ENCODE data around the gene KDM6A. TPM values are rescaled to one million over a fixed set of nuclear protein-coding genes. Genes with fewer than 3 reads are reported as not detected.
"Not testable (repeated sequence)": the region's sequence is repeated elsewhere in the genome, so short reads cannot be mapped to it uniquely, and the experiment has no call there.

Gene KDM6A
- polyA plus RNA-seq, 6 donors from 2014 or later, result 7.5 to 22.4 (median 18.5) TPM

GRCh38 chrX:45063319-45064095 is 190.5 kb downstream of the KDM6A start:
- ATAC-seq (ENCODE audit: low read depth in 2 of 2), result no peak
- Mint-ChIP-seq H3K4me3 (peak overlapping the region in 1 of 8 donors; percentile 0), H3K4me1 (peaks cover under 1 to 11% (median 8%) of the 10 kb centered on the region in 3 donors), H3K27ac (peak overlapping the region in 1 of 6 donors; percentile 46), H3K36me3 (peaks cover 21 to 30% of the 10 kb centered on the region in 2 donors), H3K9me3 (peaks cover 0 to under 1% (median 0%) of the 10 kb centered on the region in 7 donors), H3K27me3 (no peaks in the 10 kb centered on the region)
- no peak for DNase-seq

- ATAC-seq (ENCODE audit: low read depth in 2 of 2), result no peak
- no peak overlapping the region for H3K4me3 Mint-ChIP-seq
Measured at GRCh38 chrX:45068569-45068968, 195.6 kb downstream of the KDM6A start.

GRCh38 chrX:45070116-45071007 is 197.4 kb downstream of the KDM6A start:
- peaks cover 37 to 54% (median 42%) of the 10 kb centered on the region in 3 donors for H3K4me1 Mint-ChIP-seq
- ATAC-seq (ENCODE audit: low read depth in 2 of 2), result peak; percentile 38 to 51
- H3K4me3 Mint-ChIP-seq, result peak overlapping the region in 6 of 8 donors; percentile 11 to 74 (median 50)
- H3K27me3 Mint-ChIP-seq, result no peaks in the 10 kb centered on the region
- peaks cover 0 to 5% (median 2%) of the 10 kb centered on the region in 7 donors for H3K9me3 Mint-ChIP-seq
- DNase-seq, result peak; percentile 19
- H3K36me3 Mint-ChIP-seq, result peaks cover 14 to 20% of the 10 kb centered on the region in 2 donors
- H3K27ac Mint-ChIP-seq, result peak overlapping the region in 5 of 6 donors; percentile 34 to 87 (median 50)

More at GRCh38 chrX:45068569-45068968, 195.6 kb downstream of the KDM6A start:
- DNase-seq, result no peak
- Mint-ChIP-seq H3K27ac (peak overlapping the region; percentile 51 to 91 (median 81)), H3K9me3 (peaks cover 0 to 5% (median 2%) of the 10 kb centered on the region in 7 donors), H3K4me1 (peaks cover 27 to 42% (median 40%) of the 10 kb centered on the region in 3 donors), H3K27me3 (no peaks in the 10 kb centered on the region), H3K36me3 (peaks cover 20 to 30% of the 10 kb centered on the region in 2 donors)

GRCh38 chrX:45073011-45073410 is 200.0 kb downstream of the KDM6A start:
- Mint-ChIP-seq H3K4me3 (peak overlapping the region in 3 of 8 donors; percentile 42 to 45 (median 44)), H3K36me3 (peaks cover 7 to 23% of the 10 kb centered on the region in 2 donors), H3K27ac (peak overlapping the region in 1 of 6 donors; percentile 44), H3K4me1 (peaks cover 39 to 62% (median 44%) of the 10 kb centered on the region in 3 donors)
- H3K9me3 Mint-ChIP-seq; ATAC-seq (ENCODE audit: low read depth in 2 of 2); DNase-seq; H3K27me3 Mint-ChIP-seq: not testable (repeated sequence)

GRCh38 chrX:45077748-45078424 is 204.9 kb downstream of the KDM6A start:
- DNase-seq, result peak; percentile 8
- Mint-ChIP-seq H3K27ac (peak overlapping the region in 2 of 6 donors; percentile 3 to 46), H3K27me3 (no peaks in the 10 kb centered on the region), H3K9me3 (peaks cover 0 to 2% (median 0%) of the 10 kb centered on the region in 7 donors), H3K4me3 (peak overlapping the region in 7 of 8 donors; percentile 1 to 70 (median 36)), H3K4me1 (peaks cover 19 to 31% (median 27%) of the 10 kb centered on the region in 3 donors), H3K36me3 (peaks cover 8 to 16% of the 10 kb centered on the region in 2 donors)
- ATAC-seq (ENCODE audit: low read depth in 2 of 2), result peak; percentile 74 to 78

- peaks cover 8 to 29% of the 10 kb centered on the region in 2 donors for H3K36me3 Mint-ChIP-seq
- no peak overlapping the region for H3K4me3 Mint-ChIP-seq
- H3K27me3 Mint-ChIP-seq, result no peaks in the 10 kb centered on the region
- H3K9me3 Mint-ChIP-seq, result no peaks in the 10 kb centered on the region
- no peak for DNase-seq
- H3K4me1 Mint-ChIP-seq, result peaks cover 0 to 5% (median 0%) of the 10 kb centered on the region in 3 donors
- ATAC-seq (ENCODE audit: low read depth in 2 of 2), result no peak
- peak overlapping the region in 1 of 6 donors; percentile 76 for H3K27ac Mint-ChIP-seq
Measured at GRCh38 chrX:45083314-45083713, 210.3 kb downstream of the KDM6A start.

GRCh38 chrX:45110494-45110893 is 237.5 kb downstream of the KDM6A start:
- Mint-ChIP-seq H3K27me3 (no peaks in the 10 kb centered on the region), H3K4me3 (no peak overlapping the region), H3K4me1 (no peaks in the 10 kb centered on the region), H3K27ac (no peak overlapping the region), H3K36me3 (peaks cover 11 to 39% of the 10 kb centered on the region in 2 donors), H3K9me3 (peaks cover 1 to 8% (median 5%) of the 10 kb centered on the region in 7 donors)
- ATAC-seq (ENCODE audit: low read depth in 2 of 2) (no peak), DNase-seq (no peak)

- no peaks in the 10 kb centered on the region for H3K4me1 Mint-ChIP-seq
- H3K9me3 Mint-ChIP-seq, result peaks cover 4 to 35% (median 12%) of the 10 kb centered on the region in 7 donors
- H3K36me3 Mint-ChIP-seq, result peaks cover 18 to 20% of the 10 kb centered on the region in 2 donors
- no peak overlapping the region for H3K27ac Mint-ChIP-seq
- DNase-seq, result no peak
- H3K27me3 Mint-ChIP-seq, result peaks cover 0 to 6% (median 0%) of the 10 kb centered on the region in 3 donors
- no peak for ATAC-seq (ENCODE audit: low read depth in 2 of 2)
- H3K4me3 Mint-ChIP-seq, result no peak overlapping the region
Measured at GRCh38 chrX:45126158-45126557, 253.2 kb downstream of the KDM6A start.

- H3K9me3 Mint-ChIP-seq, result peaks cover 7 to 40% (median 16%) of the 10 kb centered on the region in 7 donors
- DNase-seq (no peak), ATAC-seq (ENCODE audit: low read depth in 2 of 2) (no peak)
- peaks cover 0 to 6% (median 0%) of the 10 kb centered on the region in 3 donors for H3K27me3 Mint-ChIP-seq
- no peak overlapping the region for H3K27ac Mint-ChIP-seq
- no peak overlapping the region for H3K4me3 Mint-ChIP-seq
- H3K4me1 Mint-ChIP-seq, result no peaks in the 10 kb centered on the region
- H3K36me3 Mint-ChIP-seq, result peaks cover 20 to 24% of the 10 kb centered on the region in 2 donors
Measured at GRCh38 chrX:45128896-45129454, 256.0 kb downstream of the KDM6A start.

- H3K27ac Mint-ChIP-seq, result peak overlapping the region in 1 of 6 donors; percentile 30
- peaks cover 14 to 15% of the 10 kb centered on the region in 2 donors for H3K36me3 Mint-ChIP-seq
- no peak overlapping the region for H3K4me3 Mint-ChIP-seq
- ATAC-seq (ENCODE audit: low read depth in 2 of 2), result no peak
- no peaks in the 10 kb centered on the region for H3K4me1 Mint-ChIP-seq
- no peaks in the 10 kb centered on the region for H3K27me3 Mint-ChIP-seq
- DNase-seq, result no peak
- peaks cover 6 to 16% (median 8%) of the 10 kb centered on the region in 7 donors for H3K9me3 Mint-ChIP-seq
Measured at GRCh38 chrX:45133465-45133864, 260.5 kb downstream of the KDM6A start.

- Mint-ChIP-seq H3K4me1 (no peaks in the 10 kb centered on the region), H3K27ac (no peak overlapping the region), H3K36me3 (peaks cover 14 to 15% of the 10 kb centered on the region in 2 donors), H3K4me3 (no peak overlapping the region), H3K9me3 (peaks cover 6 to 16% (median 8%) of the 10 kb centered on the region in 7 donors), H3K27me3 (no peaks in the 10 kb centered on the region)
- ATAC-seq (ENCODE audit: low read depth in 2 of 2) (no peak), DNase-seq (no peak)
Measured at GRCh38 chrX:45134315-45134731, 261.3 kb downstream of the KDM6A start.

- no peak overlapping the region for H3K4me3 Mint-ChIP-seq
- H3K4me1 Mint-ChIP-seq, result no peaks in the 10 kb centered on the region
- no peaks in the 10 kb centered on the region for H3K27me3 Mint-ChIP-seq
- H3K27ac Mint-ChIP-seq, result no peak overlapping the region
- H3K9me3 Mint-ChIP-seq, result peaks cover 8 to 16% (median 8%) of the 10 kb centered on the region in 7 donors
- peaks cover 14 to 15% of the 10 kb centered on the region in 2 donors for H3K36me3 Mint-ChIP-seq
- ATAC-seq (ENCODE audit: low read depth in 2 of 2), result no peak
- no peak for DNase-seq
Measured at GRCh38 chrX:45134775-45135174, 261.8 kb downstream of the KDM6A start.

Measured in naive B cell (primary cell).